GM21723 (cell line): ENCODE measurements around the gene TREML2.

Experiments
- ATAC-seq: cut with Tn5 transposase; IDR thresholded peaks from one replicate; pipeline ENCODE4 v1.9.1; 2021; ENCODE audit warnings: mild to moderate bottlenecking, moderate library complexity; ENCODE audit not compliant: unreplicated experiment

The TREML2 gene

DNA sequence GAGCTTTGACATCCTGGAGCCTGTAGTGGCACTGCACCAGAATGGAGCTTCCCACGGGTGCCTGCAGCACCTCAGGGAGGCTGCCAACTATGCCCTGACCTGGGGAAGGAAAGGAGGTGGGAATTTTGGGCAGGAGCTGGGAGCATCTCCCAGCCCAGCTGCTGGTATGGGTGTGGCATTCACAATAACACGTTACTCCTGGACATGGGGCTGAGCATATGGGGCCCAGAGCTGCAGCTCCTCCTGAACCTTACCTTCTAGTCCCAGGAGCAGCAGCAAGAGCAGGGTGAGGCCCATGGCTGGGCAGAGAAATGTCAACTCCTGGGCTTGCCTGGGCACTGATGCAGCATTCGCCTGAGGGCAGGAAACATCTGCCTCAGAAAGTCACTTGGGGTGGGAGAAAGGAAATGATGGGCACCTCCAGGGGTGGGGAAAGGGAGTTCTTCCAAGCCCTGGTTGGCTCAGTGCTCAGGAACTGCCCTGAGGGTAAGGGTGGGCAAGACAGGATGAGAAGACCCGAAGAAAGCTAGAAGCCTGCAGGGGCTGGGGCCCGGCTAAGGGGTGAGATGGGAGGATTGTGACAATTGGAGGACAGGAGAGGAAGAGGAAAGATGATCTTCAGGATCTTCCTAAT, 46.8 kb downstream of the TREML2 start, which contains the start of gene TREML1:
TSS of gene TREML1 (minus strand) at position 356 of the 634 bp plus-strand sequence. CDS start at position 297, 59 bp downstream.
- ATAC-seq: no peak

DNA sequence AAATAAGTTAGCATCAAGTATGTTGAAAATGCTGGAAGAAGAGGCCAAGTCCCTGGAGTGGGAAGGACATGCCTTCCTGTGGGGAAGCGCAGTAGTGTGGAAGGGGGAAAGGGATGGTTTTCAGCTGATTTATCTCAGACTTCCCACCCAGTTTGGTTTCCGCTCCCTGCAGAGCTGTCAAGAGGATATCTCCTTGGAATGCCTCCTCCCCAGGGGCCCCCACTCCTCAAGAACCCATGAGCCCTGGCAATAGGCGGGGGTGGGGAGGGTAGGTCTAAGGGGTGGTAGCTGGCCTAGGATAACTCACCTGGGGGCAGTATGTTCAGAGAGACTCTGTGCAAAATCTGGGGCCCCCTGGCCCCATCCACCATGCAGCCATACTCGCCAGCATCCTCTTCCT, 47.5 kb downstream of the TREML2 start:
- no peak for ATAC-seq

DNA sequence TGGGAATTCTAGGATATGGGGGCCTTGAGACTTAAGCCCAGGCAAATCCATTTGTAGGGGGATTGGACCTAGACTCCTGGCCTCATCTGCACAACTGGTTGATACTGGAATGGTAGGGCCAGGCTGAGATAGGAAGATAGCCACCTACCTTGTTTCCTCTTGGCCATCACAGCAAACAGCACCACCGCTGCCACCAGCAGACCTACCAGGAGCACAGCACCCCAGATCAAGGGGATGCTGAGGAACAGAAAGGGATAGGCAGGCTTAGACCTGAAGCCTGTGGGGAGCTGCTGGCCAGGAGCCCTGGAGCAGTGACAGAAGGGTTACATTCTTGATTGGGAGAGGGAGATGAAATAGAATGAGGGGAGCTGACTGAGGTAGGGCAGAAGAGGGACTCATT, 50.3 kb downstream of the TREML2 start:
- ATAC-seq: no peak

DNA sequence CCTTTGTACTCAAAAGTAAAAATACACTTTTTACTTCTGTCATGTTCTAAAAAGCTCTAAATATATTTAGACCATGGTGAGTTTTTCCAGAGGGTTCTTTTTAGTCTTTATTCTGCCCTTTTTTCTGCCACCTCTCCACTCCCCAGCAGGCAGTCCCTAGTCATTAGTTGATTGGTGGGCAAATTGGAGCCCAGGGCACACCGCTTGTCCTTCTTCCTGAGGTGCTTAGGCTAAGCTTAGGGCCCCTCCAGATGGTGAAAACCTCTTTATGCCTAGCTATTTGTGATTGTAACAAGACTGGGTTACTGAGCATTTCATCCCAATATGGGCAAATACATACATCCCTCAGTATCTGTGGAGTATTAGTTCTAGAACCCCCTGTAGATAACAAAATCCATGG, 53.0 kb downstream of the TREML2 start:
- ATAC-seq: no peak
